Nucleus accumbens (tissue), 56 donors: ENCODE measurements around the gene PODXL2.
"Not testable (repeated sequence)": the region's sequence is repeated elsewhere in the genome, so short reads cannot be mapped to it uniquely, and the experiment has no call there.

ENCODE experiments used
- DNase-seq, 56 donors: peaks; one replicate each; lab custom pipeline; 2025; lab: John Stamatoyannopoulos, UW

The PODXL2 gene

DNA sequence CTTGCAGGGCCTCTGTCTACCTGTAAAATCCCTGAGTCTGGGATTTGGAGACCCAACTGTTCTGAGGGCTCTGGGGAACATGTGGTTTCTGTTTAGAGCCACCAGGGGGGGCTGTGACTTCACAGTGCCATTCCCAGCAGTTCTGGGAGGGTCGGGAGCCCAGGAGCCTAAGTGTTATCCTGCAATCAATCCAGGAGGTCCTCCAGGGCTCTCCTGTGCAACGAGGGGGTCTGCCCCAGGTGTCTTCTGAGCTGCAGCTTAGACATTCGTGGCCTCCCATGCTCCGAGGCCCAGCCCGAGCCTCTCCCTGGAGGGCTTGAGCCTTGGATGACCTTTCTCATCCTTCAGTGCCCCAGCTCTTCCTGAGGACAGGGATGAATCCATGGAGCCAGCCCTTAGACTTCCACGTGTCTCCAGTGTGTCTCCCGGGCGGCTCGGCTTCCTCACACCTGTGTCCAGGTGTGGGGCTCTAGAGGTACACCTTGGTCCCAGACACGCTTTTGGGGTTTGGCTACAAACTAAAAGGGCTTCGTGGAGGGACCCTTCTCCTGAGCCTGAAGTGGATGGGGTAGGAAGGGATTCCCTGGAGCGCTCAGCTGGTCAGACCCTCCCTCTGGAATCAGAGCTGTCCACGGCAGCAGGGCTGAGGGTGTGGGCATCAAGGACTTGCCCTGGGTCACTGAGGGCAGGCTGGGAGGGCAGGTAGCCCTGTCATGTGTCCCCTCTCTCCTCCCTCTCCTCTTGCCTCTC lies 23.4 kb downstream of the PODXL2 start:
- peak in 24 of 56 donors; percentile 7 to 76 (median 24) for DNase-seq

DNA sequence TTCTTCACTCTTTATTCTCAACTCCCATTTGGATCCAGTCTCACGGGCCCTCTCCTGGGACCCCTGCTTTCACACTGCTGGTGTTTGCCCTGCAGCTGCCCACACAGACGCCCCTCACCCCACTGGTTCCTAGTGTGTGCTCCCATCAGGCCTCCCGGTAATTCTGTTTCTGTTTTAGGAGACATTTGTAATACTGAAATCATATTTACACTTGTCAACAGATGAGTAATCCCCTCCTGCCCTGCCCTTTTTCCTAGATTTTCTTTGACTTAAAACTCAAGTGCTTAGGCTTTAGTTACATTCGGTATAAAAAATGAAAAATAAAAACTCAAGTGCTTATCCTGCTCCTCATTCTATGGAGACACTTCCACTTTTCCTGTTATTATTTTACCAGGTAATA lies 25.4 kb downstream of the PODXL2 start:
- no peak for DNase-seq

DNA sequence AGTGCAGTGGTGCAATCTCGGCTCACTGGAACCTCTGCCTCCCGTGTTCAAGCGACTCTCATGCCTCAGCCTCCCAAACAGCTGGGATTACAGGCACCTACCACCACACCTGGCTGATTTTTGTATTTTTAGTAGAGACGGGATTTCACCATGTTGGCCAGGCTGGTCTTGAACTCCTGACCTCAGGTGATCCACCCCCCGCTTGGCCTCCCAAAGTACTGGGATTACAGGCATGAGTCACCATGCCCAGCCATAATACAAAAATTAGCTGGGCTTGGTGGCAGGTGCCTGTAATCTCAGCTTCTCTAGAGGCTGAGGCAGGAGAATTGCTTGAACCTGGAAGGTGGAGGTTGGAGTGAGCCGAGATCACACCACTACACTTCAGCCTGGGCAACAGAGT lies 26.0 kb downstream of the PODXL2 start:
- not testable (repeated sequence) for DNase-seq

DNA sequence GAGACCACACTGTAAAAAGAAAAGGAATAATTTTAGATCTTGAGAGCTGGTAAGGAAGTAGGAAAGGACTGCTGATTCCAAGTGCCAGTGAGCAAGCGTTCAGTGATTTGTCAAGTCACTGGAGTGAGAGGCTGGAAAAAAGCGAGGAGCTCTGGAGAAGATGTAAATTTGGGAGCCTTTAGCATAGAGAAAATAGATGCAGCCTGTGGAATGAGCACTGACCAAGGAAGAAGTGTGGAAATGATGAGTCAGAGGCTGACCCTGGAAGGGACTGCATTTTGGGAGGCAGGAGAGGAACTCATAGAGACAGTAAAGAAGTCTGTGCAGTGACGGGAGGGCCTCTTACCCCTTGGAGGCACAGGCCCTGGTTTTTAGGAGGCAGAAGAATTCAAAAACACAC lies 26.7 kb downstream of the PODXL2 start:
- no peak for DNase-seq

DNA sequence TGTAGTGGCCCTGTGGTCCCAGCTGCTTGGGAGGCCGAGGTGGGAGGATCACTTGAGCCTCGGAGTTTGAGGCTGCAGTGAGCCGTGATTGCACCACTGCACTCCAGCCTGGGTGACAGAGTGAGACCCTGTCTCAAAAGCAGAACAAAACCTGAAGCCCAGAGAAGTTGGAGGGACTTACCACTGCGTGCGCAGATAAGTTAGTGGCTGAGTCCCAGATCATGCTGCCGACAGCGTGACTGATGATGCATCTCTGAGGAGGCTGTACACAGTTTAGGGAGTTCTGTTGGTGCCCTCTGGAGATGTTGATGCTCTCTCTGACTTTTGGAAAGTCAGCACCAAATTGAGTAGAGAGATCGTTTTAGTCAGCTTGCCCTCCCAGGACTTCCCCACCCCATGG lies 27.9 kb downstream of the PODXL2 start:
- no peak for DNase-seq

DNA sequence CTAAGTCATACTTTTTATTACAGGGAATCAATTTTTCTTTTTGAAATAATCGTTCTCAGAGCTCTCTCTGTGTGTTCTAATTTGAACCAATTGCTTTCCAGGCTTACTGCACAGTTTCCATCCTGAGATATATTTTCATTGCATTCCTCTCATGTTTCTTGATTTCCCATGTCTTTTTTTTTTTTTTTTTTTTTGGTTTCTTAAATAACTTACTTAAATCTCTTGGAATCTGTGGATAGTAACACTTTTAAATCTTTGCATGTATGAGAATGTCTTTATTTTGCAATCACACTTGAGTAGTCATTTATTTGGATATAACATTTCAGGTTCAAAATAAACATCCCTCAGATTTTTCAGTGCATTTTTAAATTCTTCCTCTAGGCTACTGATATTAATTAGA lies 29.2 kb downstream of the PODXL2 start:
- no peak for DNase-seq

DNA sequence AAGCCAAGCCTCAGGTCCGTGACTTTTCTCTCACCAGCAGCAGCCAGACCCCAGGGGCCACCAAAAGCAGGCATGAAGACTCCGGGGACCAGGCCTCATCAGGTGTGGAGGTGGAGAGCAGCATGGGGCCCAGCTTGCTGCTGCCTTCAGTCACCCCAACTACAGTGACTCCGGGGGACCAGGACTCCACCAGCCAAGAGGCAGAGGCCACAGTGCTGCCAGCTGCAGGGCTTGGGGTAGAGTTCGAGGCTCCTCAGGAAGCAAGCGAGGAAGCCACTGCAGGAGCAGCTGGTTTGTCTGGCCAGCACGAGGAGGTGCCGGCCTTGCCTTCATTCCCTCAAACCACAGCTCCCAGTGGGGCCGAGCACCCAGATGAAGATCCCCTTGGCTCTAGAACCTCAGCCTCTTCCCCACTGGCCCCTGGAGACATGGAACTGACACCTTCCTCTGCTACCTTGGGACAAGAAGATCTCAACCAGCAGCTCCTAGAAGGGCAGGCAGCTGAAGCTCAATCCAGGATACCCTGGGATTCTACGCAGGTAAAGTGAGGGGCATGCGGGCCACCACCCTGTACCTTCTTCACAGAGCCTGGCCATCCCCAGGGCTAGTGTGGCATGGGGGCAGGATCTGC lies 31.8 kb downstream of the PODXL2 start:
- DNase-seq = no peak

DNA sequence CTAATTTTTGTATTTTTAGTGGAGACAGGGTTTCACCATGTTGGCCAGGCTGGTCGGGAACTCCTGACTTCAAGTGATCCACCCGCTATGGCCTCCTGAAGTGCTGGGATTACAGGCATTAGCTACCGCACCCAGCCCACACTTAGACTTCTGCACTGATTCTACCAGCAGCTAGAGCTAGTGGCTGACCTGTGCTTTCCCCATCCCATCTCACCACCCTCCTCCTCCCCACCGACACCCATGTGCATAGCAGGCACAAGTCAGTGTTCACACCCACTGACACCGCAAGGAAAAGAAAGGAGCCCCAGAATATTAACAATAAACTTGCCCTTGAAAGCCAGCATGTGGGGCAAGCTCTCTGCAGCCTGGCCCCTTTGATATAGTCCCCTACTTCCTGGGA lies 32.6 kb downstream of the PODXL2 start:
- no peak for DNase-seq

DNA sequence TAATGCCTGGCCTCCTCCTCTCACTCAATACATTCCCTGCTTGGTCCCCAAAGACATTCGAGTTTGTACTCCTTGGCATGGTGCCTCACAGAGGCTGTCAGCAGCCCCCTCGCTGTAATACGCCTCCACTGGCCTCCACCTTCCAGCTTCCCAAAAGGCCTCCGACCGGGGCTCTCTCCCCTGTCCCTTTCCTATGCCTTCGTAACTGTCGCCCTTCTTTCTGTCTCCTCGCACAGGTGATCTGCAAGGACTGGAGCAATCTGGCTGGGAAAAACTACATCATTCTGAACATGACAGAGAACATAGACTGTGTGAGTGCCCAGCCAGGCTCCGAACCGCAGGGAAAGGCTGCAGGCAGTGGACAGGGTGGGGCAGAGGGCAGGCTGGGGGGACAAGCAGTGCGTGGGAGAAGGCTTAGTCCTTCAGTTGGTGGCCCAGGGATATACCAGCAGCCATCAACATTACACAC lies 33.0 kb downstream of the PODXL2 start:
- DNase-seq = no peak

DNA sequence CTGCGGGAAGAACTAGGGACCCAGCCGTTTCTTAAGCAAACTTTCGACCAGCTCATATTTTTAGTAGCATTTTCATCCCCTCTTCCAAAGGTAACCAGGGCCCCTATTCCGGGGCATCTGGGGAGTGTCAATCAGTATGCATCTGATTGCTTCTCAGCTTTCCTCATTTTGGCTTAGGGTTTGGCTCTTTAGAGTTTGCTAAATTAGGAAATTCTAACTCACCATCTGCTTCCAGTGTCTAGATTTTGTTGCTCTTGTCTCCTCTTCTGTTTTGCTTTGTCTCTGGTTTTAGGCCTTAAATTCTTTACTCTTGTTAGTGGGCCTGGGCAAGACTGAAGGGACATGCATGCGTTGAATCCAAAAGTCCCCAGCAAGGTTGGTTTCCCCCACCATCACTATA lies 34.2 kb downstream of the PODXL2 start:
- no peak for DNase-seq

DNA sequence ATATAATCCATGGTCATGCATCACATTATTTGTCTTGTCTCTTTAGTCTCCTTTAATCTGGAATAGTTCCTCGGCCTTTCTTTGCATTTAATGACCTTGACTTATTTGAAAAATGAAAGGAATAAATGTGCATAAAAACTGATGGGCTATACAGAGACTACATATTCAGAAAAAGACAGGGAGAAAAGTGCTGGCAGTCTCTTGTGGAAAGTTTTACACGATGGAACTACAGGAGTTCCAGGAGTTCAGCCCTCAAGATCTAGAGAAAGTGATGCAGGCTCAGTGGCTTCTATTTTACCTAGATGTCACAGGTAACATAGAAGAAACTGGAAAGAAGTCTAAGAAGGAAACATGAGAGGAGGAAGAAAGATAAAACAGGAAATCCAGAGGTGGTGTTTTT lies 36.2 kb downstream of the PODXL2 start:
- DNase-seq = no peak

DNA sequence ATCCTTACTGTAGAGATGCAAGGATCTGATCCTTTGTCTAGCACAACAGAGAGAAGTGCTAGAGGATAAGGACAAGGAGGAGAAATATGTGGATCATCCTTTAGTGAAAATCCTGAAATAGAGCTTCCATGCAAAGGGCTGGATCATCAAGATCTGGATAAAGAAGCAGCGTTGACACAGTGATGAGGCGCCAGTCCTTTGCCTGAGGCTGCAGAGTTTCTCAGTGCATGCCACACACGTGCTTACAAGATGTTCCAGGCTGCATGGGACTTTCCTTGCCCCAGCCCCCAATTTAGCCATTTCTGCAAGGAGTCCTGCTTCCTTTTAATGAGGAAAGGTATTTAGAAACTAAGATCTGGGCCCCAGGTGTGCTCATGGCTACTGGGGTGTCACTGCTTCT lies 36.6 kb downstream of the PODXL2 start:
- DNase-seq = no peak

DNA sequence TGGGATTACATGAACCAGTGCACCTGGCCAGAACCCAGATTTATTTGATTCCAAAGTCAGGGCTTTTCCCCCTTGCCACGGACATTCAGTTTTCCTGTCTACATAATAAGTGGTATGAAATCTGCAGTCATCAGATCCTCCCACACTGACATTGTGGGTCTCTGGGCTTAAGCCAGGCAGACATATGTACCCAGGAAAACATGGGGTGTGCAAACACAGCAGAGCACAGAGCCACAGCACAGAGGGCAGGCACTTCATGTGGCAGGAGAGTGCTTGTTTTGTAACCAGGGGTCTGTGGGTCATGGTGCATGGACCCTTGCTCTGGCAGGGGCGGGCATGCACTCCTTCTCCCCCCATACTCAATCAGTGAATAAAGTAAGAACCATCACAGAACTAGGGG lies 37.7 kb downstream of the PODXL2 start:
- no peak for DNase-seq

DNA sequence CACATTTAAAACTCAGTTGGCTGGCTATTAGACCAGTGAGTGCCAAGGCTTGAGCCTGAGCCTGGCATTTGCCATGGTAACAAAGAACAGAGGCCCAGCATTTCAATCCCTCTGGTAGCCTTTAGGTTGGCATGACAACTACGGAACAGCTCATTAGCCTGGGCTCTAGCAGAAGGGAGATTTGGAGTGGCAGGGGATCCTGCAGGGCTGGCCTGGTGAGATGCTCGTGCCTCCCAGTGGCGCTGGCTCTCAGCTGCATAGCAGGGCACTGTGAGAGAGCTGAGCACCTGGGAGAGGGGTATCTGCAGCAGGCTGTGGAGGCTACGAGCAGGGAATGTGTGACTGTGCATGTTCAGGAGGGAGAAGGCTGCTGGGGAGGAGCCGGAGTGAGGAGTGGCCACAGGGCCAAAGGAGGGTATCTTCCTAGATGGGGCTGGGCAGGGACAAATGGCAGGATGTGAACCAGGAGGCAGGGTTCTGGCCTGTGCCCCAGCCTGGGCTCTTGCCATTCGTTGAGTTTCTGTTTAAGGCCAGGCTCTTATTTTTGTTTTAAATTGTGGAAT lies 38.2 kb downstream of the PODXL2 start:
- peak in 29 of 56 donors; percentile 10 to 76 (median 39) for DNase-seq

DNA sequence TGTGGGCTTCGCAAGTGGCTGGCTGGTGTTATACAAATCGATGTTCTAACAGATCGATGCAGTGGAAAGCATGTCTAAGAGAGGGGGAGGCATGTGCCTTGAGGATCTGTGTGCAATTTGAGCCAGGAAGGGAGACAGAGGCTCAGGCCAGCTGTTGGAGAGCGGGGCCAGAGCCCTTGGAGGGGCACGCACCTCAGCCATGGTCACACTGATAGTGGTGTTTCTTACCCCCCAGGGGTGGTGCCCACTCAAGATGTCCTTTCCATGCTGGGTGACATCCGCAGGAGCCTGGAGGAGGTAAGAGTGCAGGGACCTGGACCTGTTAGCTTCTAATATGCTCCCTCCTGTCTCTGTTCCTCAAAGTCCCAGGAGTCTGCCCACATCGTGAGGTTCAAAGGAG lies 39.9 kb downstream of the PODXL2 start:
- DNase-seq = no peak

DNA sequence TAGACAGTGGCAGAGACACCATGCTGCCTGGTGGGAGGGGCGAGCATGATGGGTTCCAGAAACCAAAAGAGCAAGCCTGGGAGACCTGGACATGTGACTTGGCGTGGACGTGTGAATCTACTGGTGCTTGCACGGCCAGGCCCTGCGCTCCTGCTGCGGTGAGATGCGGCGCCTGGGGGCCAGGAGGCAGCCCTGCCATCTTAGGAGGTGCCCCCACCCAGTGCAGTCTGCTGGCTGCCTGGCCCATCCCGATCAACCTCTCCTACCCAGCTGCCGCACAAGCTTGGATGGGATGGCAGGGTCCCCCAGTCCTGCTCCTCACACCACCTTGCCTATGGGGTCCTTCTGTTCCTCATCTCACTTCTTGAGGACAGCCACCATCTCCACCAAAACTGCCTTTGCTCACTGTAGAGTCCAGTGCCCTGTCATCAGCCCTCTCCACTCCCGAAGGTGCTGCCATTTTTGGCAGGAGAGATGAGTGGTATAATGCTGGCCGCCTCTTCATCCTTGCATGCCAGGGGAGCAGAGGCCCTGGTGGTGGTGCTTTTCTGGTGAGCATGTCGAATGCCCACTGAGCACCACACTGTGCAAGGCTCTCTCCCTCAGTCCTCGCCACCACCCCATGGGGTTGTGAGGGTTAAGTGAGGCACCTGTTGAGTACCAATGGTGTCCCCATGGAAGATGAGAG lies 40.7 kb downstream of the PODXL2 start:
- DNase-seq = no peak

DNA sequence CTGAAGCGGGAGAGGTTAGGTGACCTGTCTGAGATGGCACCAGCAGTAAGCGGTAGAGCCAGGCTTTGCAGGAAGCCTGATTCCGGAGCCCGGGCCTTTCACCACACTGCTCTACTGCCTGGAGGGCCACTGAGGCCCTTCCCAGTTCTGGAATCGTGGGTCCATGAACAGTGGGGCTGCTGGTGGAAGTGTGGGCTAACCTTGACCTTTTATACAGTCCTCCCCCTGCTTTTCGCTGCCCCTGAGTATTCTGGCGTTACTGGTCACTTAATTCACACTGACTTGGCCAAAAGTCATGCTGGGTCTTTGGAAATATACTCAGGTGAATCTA lies 41.2 kb downstream of the PODXL2 start:
- DNase-seq = no peak

DNA sequence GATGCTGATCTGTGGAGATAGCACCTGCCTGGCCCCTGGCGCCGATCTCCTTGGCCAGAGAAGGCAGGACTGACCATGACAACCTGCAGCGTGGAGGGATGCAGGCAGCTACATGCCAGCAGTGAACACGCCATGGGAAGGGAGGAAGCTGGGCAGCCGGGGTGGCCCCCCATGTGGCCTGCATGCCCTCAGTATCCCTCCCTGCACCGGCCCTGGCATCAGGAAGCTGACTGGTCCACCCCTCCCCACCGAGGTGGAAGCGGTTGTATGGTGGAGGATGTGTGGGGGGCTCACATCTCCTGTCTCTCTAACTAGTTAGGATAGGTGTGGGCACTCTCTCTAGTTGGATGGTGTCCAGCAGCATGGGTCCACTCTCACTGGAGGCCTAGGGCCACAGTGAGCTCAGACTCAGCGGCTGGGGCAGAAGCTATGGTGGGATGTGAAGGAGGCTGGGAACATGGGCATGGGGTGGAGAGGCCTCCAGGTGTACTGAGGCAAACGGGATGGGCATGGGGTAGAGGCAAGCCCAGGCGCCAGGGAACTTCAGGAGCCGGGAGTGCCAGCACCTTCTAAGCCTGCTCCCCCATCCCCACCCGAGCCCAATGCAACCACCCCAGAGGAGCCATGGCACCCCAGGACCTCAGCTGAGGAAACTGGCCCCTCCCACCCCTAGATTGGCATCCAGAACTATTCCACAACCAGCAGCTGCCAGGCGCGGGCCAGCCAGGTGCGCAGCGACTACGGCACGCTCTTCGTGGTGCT lies 42.0 kb downstream of the PODXL2 start:
- no peak for DNase-seq

DNA sequence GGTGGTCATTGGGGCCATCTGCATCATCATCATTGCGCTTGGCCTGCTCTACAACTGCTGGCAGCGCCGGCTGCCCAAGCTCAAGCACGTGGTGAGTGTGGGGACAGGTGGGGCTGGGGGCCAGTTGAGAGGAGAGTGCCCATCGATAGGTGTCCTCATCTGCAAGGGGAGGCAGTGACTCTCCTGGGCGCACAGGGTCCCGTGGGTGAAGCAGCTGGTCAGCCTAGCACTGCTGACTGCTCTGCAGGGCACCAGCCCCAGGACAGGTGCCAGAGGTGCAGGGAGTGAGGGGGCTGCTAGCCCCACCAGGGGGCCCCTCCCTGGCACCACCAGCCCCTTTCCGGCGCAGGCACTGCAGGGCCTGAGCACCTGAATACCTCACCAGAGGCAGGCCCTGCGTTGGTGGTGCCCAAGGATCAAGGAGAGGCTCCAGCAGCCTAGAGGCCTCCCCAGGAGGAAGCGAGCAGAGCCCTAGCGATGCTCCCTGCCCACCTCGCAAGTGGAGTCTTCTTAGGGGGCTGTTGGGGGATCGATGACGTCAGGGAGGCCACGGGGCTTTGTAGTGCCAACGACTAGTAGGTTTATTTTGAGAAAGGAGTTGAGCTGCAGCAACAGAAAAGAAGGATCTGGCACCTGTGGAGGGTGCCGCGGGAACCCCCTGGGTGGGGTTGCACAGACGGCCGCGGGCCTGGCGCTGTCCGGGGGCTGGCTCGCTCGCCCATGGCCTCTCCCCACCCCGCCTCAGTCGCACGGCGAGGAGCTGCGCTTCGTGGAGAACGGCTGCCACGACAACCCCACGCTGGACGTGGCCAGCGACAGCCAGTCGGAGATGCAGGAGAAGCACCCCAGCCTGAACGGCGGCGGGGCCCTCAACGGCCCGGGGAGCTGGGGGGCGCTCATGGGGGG lies 42.8 kb downstream of the PODXL2 start:
- DNase-seq = peak in 1 of 56 donors; percentile 44
